HG03097 (cell line): Measurements from ENCODE around the gene SIN3A.
"Not testable (repeated sequence)": the region's sequence is repeated elsewhere in the genome, so short reads cannot be mapped to it uniquely, and the experiment has no call there.

Source experiments
- ATAC-seq: cut with Tn5 transposase; IDR thresholded peaks from one replicate; pipeline ENCODE4 v1.9.1; 2021; ENCODE audit not compliant: unreplicated experiment, low FRiP score

SIN3A gene

GRCh38 chr15:75451674-75452363, at the start of gene SIN3A:
Gene SIN3A (minus strand): TSS chr15:75451690. CDS start chr15:75430375, 21,315 bp downstream.
- ATAC-seq: peak; percentile 35

- no peak for ATAC-seq
Measured at GRCh38 chr15:75493732-75494131, 42.2 kb upstream of the SIN3A start.

- ATAC-seq: no peak
Measured at GRCh38 chr15:75483961-75484360, 32.5 kb upstream of the SIN3A start.

- ATAC-seq: not testable (repeated sequence)
Measured at GRCh38 chr15:75483556-75483955, 32.1 kb upstream of the SIN3A start.

GRCh38 chr15:75483106-75483505, 31.6 kb upstream of the SIN3A start:
- ATAC-seq: no peak

- not testable (repeated sequence) for ATAC-seq
Measured at GRCh38 chr15:75480463-75480862, 29.0 kb upstream of the SIN3A start.

- ATAC-seq: no peak
Measured at GRCh38 chr15:75479670-75480069, 28.2 kb upstream of the SIN3A start.

DNA sequence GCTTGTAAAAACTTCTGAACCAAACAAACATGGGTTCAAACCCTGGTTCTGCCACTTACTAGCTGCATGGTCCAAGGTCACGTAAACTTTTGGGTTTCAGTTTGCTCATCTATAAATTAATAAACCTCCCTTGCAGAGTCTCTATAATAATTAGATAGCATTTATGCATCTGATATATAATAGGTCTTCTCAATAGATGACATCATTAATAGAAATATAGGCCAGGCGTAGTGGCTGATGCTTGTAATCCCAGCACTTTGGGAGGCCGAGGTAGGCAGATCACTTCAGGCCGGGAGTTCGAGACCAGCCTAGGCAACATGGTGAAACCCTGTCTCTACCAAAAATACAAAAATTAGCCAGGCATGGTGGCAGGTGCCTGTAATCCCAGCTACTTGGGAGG, 25.6 kb upstream of the SIN3A start:
- not testable (repeated sequence) for ATAC-seq

DNA sequence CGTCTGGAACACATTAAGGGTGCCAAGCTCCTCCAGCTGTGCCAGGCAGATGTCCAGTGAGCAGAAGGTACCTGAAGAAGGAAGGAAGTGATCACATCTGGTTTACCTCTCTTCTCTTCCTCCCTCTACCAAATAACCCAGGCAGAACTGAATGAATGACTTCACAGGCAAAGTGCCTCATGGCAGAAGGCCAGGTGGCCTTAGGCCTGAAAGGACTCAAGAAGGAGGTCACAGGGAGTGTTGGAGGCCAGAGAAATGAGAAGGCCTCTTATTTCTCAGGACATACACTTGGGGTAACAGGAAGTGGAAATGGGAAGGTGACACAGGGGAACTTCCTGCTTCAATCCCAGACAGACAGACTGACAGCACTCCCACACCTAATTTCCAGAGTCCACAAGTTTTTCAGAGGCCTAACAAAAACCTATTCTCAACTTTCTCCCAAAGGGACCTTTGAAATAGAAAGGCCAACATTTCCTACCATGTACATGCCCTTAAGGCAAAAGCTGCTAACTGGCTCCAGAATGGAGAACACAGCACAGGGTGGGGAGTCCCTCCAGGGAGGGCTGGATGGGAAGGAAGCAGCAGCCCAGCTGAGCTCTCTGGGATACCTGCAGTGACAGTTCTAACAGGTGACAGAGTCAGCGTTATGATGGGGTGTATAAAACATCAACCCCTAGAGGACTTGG, 17.6 kb upstream of the SIN3A start:
- no peak for ATAC-seq

DNA sequence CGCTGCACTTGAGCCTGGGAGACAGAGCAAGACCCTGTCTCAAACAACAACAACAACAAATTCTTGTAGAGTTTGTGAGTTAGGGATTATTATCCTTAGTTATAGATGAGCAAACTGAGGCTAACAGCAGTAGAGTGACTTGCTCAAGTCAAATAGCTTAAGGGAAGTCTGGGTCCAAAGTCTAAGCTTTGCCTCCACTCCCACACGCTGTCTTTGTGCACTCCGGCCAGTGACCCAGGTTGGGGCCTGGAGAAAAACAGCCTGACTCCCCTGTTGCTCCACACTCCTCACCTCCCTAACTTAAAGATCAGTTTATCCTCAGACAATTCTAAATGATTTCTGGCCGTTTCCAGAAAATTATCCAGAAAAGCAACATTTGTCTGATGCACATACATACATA, 9.2 kb upstream of the SIN3A start:
- no peak for ATAC-seq

DNA sequence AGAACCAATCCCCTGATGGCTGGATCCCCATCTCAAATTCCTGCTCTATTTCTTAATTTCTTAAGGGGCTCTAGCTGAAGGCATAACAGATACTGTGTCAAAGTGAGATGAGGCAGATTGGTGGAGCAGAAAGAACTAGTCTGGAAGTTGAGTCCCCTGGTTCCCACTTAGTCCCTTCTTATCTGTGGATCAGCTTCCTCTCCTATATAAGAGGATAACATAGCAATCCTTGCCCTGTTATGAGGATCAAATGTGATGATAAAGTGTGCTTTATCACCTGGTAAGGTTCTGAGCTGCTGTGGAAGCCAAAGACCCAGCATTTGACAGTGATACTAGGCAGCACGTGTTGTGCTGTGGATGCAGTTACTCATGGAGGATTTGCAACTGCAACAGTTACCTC, 8.1 kb upstream of the SIN3A start:
- ATAC-seq: no peak

DNA sequence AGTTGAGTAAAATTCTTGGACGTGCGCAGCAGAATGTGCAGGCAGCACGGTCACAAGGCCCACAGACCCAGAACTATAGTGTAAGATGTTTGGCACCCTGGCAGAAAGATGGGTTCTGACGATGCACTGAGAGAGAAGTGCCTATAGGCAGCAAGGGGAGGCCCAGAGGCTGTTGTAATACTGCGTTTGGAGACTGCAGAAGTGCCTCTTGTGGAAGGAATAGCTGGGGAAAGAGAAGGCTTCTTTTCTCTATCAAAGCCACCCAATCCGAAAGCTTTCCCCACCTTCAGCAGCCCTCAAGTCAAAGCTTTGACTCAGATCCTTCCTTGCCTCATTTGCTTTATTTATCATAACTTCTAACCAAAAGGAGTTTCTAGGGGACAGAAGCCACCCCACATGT, 5.2 kb upstream of the SIN3A start:
- no peak for ATAC-seq

GRCh38 chr15:75455982-75456531, 4.6 kb upstream of the SIN3A start:
- no peak for ATAC-seq

GRCh38 chr15:75455424-75455981, 4.0 kb upstream of the SIN3A start:
- no peak for ATAC-seq

GRCh38 chr15:75454471-75455378, 3.2 kb upstream of the SIN3A start:
- no peak for ATAC-seq

DNA sequence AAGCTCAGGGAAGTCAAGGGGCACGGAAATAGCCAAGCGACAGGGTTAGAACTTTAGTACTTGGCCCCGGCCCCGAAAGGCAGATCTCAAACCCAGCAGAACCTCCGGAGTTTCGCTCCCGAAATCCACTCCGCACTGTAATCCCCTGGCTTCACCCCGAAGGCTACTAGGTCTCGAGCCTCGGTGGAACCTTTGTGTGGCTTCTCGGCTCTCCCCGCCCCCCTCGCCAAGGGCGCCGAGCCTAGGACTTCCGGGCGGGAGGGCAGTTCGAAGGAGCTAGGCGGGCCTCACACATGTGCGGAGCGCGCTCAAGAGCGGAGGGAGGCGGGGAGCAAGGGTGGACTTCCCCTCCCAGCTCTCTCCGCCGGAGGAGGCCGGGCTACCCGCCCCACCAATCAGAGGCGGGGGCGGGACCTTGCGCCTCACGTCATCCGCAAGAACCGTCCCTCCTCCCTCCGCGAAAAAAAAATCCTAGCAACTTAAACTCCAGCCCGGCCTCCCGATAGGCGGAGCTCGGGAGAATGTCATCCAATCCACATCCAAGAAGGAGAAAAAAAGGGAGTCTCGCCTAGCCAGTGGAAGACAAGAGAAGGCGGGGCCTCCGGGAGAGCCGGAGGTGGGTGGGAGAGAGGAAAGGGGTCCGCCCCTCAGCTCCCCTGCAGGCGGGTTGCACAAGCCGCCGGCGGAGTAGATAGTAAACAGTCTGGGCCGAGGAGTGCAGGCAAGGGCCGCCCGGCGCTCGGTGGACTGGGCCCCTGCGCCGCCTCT, 2.4 kb upstream of the SIN3A start:
- peak; percentile 38 for ATAC-seq

DNA sequence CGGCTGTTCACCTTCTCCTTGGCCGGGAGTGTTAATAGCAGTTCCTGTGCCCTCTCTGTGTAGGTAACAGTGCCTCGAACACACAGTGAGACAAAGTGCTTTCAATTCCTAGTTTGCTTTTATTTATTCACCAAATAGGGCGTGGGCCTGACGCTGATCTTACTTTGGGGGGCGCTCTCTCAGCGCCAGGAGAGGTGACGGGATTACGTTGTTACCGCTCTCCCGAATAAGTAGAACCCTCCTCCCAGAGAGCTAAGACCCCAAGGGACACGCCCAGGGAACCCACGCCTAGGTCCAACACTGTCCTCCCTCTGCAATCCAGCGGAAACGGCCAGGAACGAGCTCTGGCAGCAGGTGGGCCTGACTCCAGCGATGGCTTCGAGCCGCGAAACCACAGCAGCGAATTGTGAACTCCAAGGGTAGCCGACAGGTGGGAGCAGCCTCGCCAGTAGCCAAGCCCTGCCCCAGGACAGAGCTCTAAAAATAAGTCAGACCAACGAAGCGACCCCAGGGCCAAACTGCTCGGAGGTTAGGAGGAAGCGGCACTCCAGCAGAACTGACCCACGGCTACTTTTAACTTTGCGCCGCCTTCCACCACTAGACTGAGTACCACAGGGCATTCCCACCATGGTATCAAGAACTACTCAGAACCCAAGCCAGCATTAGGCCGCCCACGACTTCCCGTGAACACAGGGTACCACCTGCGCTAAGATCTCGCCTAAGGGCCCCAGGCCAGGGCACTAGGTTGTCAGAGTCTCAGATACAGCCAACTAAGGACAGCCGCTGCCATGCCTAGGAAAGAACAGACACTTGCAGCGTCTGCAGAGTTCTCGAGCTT, 1.6 kb upstream of the SIN3A start:
- ATAC-seq: no peak

GRCh38 chr15:75452364-75452864, 924 bp upstream of the SIN3A start:
- ATAC-seq: no peak

GRCh38 chr15:75451202-75451673, 252 bp downstream of the SIN3A start:
- no peak for ATAC-seq
